Stimulated activated CD4-positive, alpha-beta T cell treated with anti-CD3 and anti-CD28 coated beads, Interleukin-15, amount 100 ng/mL, for 48 hours (primary cell): ENCODE results near the gene HAO1.
"Not testable (repeated sequence)": the region's sequence is repeated elsewhere in the genome, so short reads cannot be mapped to it uniquely, and the experiment has no call there.

Experiments
- DNase-seq, 2 donors: peaks; one replicate each; pipeline ENCODE4 v3.0.0-alpha.2; 2020; ENCODE audit warnings: low read depth in 2 of 2

HAO1 gene

GRCh38 chr20:7940341-7940740 is at the start of gene HAO1:
HAO1 (minus strand) TSS chr20:7940458; CDS start chr20:7940422, 36 bp downstream.
- no peak for DNase-seq

GRCh38 chr20:7989379-7989778 is 49.1 kb upstream of the HAO1 start:
- no peak for DNase-seq

- DNase-seq, result no peak
These were observed 45.7 kb upstream of the HAO1 start for GRCh38 chr20:7985916-7986315.

GRCh38 chr20:7984192-7984591 is 43.9 kb upstream of the HAO1 start:
- DNase-seq, result no peak

GRCh38 chr20:7981374-7981773 is 41.1 kb upstream of the HAO1 start:
- no peak for DNase-seq

GRCh38 chr20:7980332-7981046 is 40.2 kb upstream of the HAO1 start:
- DNase-seq, result peak in 1 of 2 donors; percentile 3

GRCh38 chr20:7977709-7978108 is 37.5 kb upstream of the HAO1 start:
- no peak for DNase-seq

- no peak for DNase-seq
These were observed 35.7 kb upstream of the HAO1 start for GRCh38 chr20:7975851-7976414.

GRCh38 chr20:7974785-7975435 is 34.7 kb upstream of the HAO1 start:
- DNase-seq, result no peak

GRCh38 chr20:7971536-7972280 is 31.4 kb upstream of the HAO1 start:
- DNase-seq, result no peak

- no peak for DNase-seq
These were observed 27.1 kb upstream of the HAO1 start for GRCh38 chr20:7967199-7967844.

- no peak for DNase-seq
These were observed 25.9 kb upstream of the HAO1 start for GRCh38 chr20:7966176-7966575.

- DNase-seq, result no peak
These were observed 19.2 kb upstream of the HAO1 start for GRCh38 chr20:7959484-7959883.

- not testable (repeated sequence) for DNase-seq
These were observed 16.3 kb upstream of the HAO1 start for GRCh38 chr20:7956561-7956960.

GRCh38 chr20:7950387-7950786 is 10.1 kb upstream of the HAO1 start:
- DNase-seq, result no peak

GRCh38 chr20:7943891-7944290 is 3.6 kb upstream of the HAO1 start:
- no peak for DNase-seq

GRCh38 chr20:7939663-7940062 is 595 bp downstream of the HAO1 start:
- DNase-seq, result no peak

GRCh38 chr20:7938058-7938457 is 2.2 kb downstream of the HAO1 start:
- no peak for DNase-seq

- DNase-seq, result no peak
These were observed 2.9 kb downstream of the HAO1 start for GRCh38 chr20:7937328-7937727.

GRCh38 chr20:7935027-7935551 is 5.2 kb downstream of the HAO1 start:
- no peak for DNase-seq

GRCh38 chr20:7933346-7933745 is 6.9 kb downstream of the HAO1 start:
- no peak for DNase-seq

- DNase-seq, result no peak
These were observed 9.9 kb downstream of the HAO1 start for GRCh38 chr20:7930343-7930742.
